HepG2 (cell line): Measurements from ENCODE around the gene PRELP. TPM values are rescaled to one million over a fixed set of nuclear protein-coding genes. Genes with fewer than 3 reads are reported as not detected.

Source experiments
- ATAC-seq: fragments of 200-7000 bp; cut with Tn5 transposase; 3 replicates; pipeline ENCODE4 v1.9.1; 2020; ENCODE audit warnings: mild to moderate bottlenecking, moderate library complexity
- BruUV-seq: library from RNA; stranded (reverse); fragments of 400-500 nt; replicated peaks from 2 replicates; lab custom pipeline; 2021; lab: Mats Ljungman, UMichigan
- CTCF ChIA-PET: fragments of 300-600 bp; formaldehyde crosslinking; extraction: SDS; loops from one replicate; lab custom pipeline; 2021; ENCODE audit warnings: low total read pairs, inconsistent platforms, low intra/inter-chr PET ratio; lab: Yijun Ruan, JAX
- POLR2A ChIA-PET: fragments of 350-600 bp; sonication (Branson Sonifier 250); formaldehyde crosslinking; loops from one replicate; lab custom pipeline; 2020; ENCODE audit warnings: antibody characterized with exemption, inconsistent platforms; lab: Yijun Ruan, JAX
- DNase-seq: peaks from one replicate; pipeline ENCODE4 v3.0.0-alpha.2; 2015; ENCODE audit warnings: low spot score
- FAIRE-seq: peaks from 3 replicates; lab custom pipeline; 2011; peaks lifted over from hg19 to GRCh38; lab: Jason Lieb, UNC
- H2AFZ ChIP-seq: one replicate; pipeline ENCODE4 v1.6.1; 2011; ENCODE audit warnings: low read length, inconsistent platforms
- H3K27ac ChIP-seq: fragments of 300-600 bp; 3 replicates; pipeline ENCODE4 v1.8.0; 2011; ENCODE audit warnings: mixed run types, mild to moderate bottlenecking, mixed read lengths, low read length, inconsistent platforms; ENCODE audit not compliant: insufficient read depth; ENCODE audit errors: extremely low read length
- H3K27me3 ChIP-seq, 2 experiments: fragments of 200-600 bp in 1 of 2; 2 replicates in 1 of 2; 3 replicates in 1 of 2; pipeline versions ENCODE4 v1.6.0 to v1.8.0; 2011; ENCODE audit warnings: low read length in 2 of 2, mild to moderate bottlenecking in 2 of 2, moderate library complexity in 2 of 2, inconsistent platforms in 1 of 2; ENCODE audit not compliant: insufficient read depth in 2 of 2, control insufficient read depth in 1 of 2
- H3K36me3 ChIP-seq, 2 experiments: fragments of 200-600 bp in 1 of 2; replicated peaks in 1 of 2; 2 replicates in 1 of 2; 3 replicates in 1 of 2; pipeline versions ENCODE4 v1.5.1 to v1.8.0; 2011; ENCODE audit warnings: low read length in 2 of 2, inconsistent platforms in 1 of 2; ENCODE audit not compliant: insufficient read depth in 2 of 2, control insufficient read depth in 1 of 2
- H3K4me1 ChIP-seq: 2 replicates; pipeline ENCODE4 v1.5.1; 2012; ENCODE audit warnings: low read length, inconsistent platforms; ENCODE audit not compliant: insufficient read depth
- H3K4me2 ChIP-seq: 2 replicates; pipeline ENCODE4 v1.6.0; 2011; ENCODE audit warnings: low read depth, low read length, inconsistent platforms
- H3K4me3 ChIP-seq, 3 experiments: fragments of 200-600 bp in 1 of 3; sonication (generic), shearing (Covaris generic) in 1 of 3; replicated peaks in 1 of 3; 2 replicates each; pipeline ENCODE4 v1.5.1; 2011 to 2016; ENCODE audit warnings: low read length in 3 of 3, inconsistent platforms in 2 of 3, low read depth in 2 of 3, mild to moderate bottlenecking in 2 of 3, control low read depth in 1 of 3, mixed read lengths in 1 of 3; ENCODE audit not compliant: insufficient read depth in 1 of 3
- H3K79me2 ChIP-seq: one replicate; pipeline ENCODE4 v1.6.1; 2011; ENCODE audit warnings: low read length, inconsistent platforms; ENCODE audit not compliant: insufficient read depth
- H3K9ac ChIP-seq: 2 replicates; pipeline ENCODE4 v1.6.0; 2011; ENCODE audit warnings: mild to moderate bottlenecking, low read depth, low read length, inconsistent platforms; ENCODE audit not compliant: insufficient read depth
- H3K9me3 ChIP-seq: 2 replicates; pipeline ENCODE4 v1.5.1; 2012; ENCODE audit warnings: mild to moderate bottlenecking, low read length
- H4K20me1 ChIP-seq: 2 replicates; pipeline ENCODE4 v1.6.0; 2011; ENCODE audit warnings: inconsistent platforms, mild to moderate bottlenecking, low read length, moderate library complexity; ENCODE audit not compliant: insufficient read depth
- KDM3A ChIP-seq: IDR thresholded peaks from 2 replicates; pipeline ENCODE4 v1.6.1; 2018; ENCODE audit warnings: low read depth, missing compliant biosample characterization
- ZNF160 ChIP-seq: sonication (generic); formaldehyde crosslinking; IDR thresholded peaks from 2 replicates; pipeline ENCODE4 v1.8.0; 2022; ENCODE audit warnings: mild to moderate bottlenecking, inconsistent platforms, missing genetic modification reagents
- ZNF17 ChIP-seq: sonication (generic); formaldehyde crosslinking; IDR thresholded peaks from 2 replicates; pipeline ENCODE4 v1.5.0; 2020; ENCODE audit warnings: mild to moderate bottlenecking, missing genetic modification reagents
- ZNF292 ChIP-seq: sonication (generic); formaldehyde crosslinking; IDR thresholded peaks from 2 replicates; pipeline ENCODE4 v1.8.1; 2022; ENCODE audit warnings: mild to moderate bottlenecking, low read depth, missing genetic modification reagents, borderline replicate concordance
- ZNF570 ChIP-seq: sonication (generic); formaldehyde crosslinking; IDR thresholded peaks from 2 replicates; pipeline ENCODE4 v1.4.0; 2020; ENCODE audit warnings: mild to moderate bottlenecking, missing genetic modification reagents, borderline replicate concordance
- ZNF629 ChIP-seq: sonication (generic); formaldehyde crosslinking; conservative IDR thresholded peaks from 2 replicates; pipeline ENCODE4 v1.5.0; 2020; ENCODE audit warnings: missing genetic modification reagents
- ZSCAN25 ChIP-seq: sonication (generic); formaldehyde crosslinking; IDR thresholded peaks from 2 replicates; pipeline ENCODE4 v1.8.0; 2022; ENCODE audit warnings: mild to moderate bottlenecking, missing genetic modification reagents
- WGBS: methylation state at CpG from one replicate; pipeline ENCODE4 v1.1.6; 2017; ENCODE audit warnings: low lambda C conversion rate; 5-methylcytosine and 5-hydroxymethylcytosine counted together
- in situ Hi-C: cut with HindIII; loops from 2 replicates; pipeline ENCODE4 v1.10.0; 2017; ENCODE audit warnings: low pct_unique_long_range_greater_than_20kb; ENCODE audit not compliant: extremely low pct_ligation_motif_present
- intact Hi-C: fragments of 100-400 bp; cut with micrococcal nuclease; formaldehyde crosslinking; loops from one replicate; pipeline ENCODE4 v1.10.0; 2022; ENCODE audit not compliant: unreplicated experiment
- polyA plus RNA-seq, 8 experiments: library from polyadenylated mRNA; depleted of rRNA in 3 of 8; stranded (reverse) in 7 of 8; unstranded in 1 of 8; fragments of >200 nt; fragmentation: Illumina TruSeq in 4 of 8; extraction: Trizol in 4 of 8; gene quantifications; 2 replicates each; pipeline versions ENCODE4 v1.2.1 to v1.2.3, GENCODE V29; 2011 to 2016; ENCODE audit warnings: low read depth in 4 of 8, missing spikeins in 1 of 8, mixed read lengths in 1 of 8; ENCODE audit not compliant: insufficient read depth in 1 of 8
- total RNA-seq, 5 experiments: library from RNA; depleted of rRNA; stranded (reverse); fragments of >200 nt; fragmentation: Illumina TruSeq; extraction: Trizol; gene quantifications; 2 replicates each; pipeline ENCODE4 v1.2.3, GENCODE V29; 2016; ENCODE audit warnings: low read depth in 1 of 5
- TF ChIP-seq, protein P1 (sequence below): sonication (generic); formaldehyde crosslinking; IDR thresholded peaks from 2 replicates; pipeline ENCODE4 v1.4.0; 2020; ENCODE audit warnings: mild to moderate bottlenecking, missing genetic modification reagents
- TF ChIP-seq, protein P2 (sequence below): sonication (generic); formaldehyde crosslinking; IDR thresholded peaks from 2 replicates; pipeline ENCODE4 v1.4.0; 2020; ENCODE audit warnings: missing genetic modification reagents
- TF ChIP-seq, protein P3 (sequence below): sonication (generic); formaldehyde crosslinking; IDR thresholded peaks from 2 replicates; pipeline ENCODE4 v1.4.0; 2020; ENCODE audit warnings: missing genetic modification reagents, low read depth, mild to moderate bottlenecking, borderline replicate concordance

Gene PRELP
- total and polyA plus RNA-seq, 2 of the 13 experiments (the other 11 are each of a cell fraction or from before 2014, with no cell fraction given) = not detected

- no peak overlapping the region for H3K27ac ChIP-seq
- in situ Hi-C loops (no loop called here), intact Hi-C loops (no loop called here)
- 2% methylated on average over 2 of the region's 2 CpGs for WGBS
- H2AFZ ChIP-seq = no peak overlapping the region
- H3K79me2 ChIP-seq = no peaks in the 10 kb centered on the region
- DNase-seq (no peak), ATAC-seq (no peak), FAIRE-seq (no peak)
- peaks cover 27% of the 10 kb centered on the region for H3K4me1 ChIP-seq
- H4K20me1 ChIP-seq = no peaks in the 10 kb centered on the region
- no peak overlapping the region for H3K4me3 ChIP-seq
- ChIA-PET CTCF (no interaction called here), POLR2A (no interaction called here)
- no peak overlapping the region for H3K9ac ChIP-seq
- H3K36me3 ChIP-seq = no peaks in the 10 kb centered on the region
- H3K9me3 ChIP-seq = no peaks in the 10 kb centered on the region
- H3K4me2 ChIP-seq = no peak overlapping the region
- no peaks in the 10 kb centered on the region for H3K27me3 ChIP-seq
- no TSS peak for BruUV-seq
- TF ChIP-seq KDM3A (no peak), ZNF160 (no peak), ZNF570 (no peak), ZNF629 (no peak), ZNF17 (no peak), ZSCAN25 (CRISPR knock-in tag) (no peak), ZNF292 (CRISPR knock-in tag) (no peak)
- TF ChIP-seq, protein P1, sequence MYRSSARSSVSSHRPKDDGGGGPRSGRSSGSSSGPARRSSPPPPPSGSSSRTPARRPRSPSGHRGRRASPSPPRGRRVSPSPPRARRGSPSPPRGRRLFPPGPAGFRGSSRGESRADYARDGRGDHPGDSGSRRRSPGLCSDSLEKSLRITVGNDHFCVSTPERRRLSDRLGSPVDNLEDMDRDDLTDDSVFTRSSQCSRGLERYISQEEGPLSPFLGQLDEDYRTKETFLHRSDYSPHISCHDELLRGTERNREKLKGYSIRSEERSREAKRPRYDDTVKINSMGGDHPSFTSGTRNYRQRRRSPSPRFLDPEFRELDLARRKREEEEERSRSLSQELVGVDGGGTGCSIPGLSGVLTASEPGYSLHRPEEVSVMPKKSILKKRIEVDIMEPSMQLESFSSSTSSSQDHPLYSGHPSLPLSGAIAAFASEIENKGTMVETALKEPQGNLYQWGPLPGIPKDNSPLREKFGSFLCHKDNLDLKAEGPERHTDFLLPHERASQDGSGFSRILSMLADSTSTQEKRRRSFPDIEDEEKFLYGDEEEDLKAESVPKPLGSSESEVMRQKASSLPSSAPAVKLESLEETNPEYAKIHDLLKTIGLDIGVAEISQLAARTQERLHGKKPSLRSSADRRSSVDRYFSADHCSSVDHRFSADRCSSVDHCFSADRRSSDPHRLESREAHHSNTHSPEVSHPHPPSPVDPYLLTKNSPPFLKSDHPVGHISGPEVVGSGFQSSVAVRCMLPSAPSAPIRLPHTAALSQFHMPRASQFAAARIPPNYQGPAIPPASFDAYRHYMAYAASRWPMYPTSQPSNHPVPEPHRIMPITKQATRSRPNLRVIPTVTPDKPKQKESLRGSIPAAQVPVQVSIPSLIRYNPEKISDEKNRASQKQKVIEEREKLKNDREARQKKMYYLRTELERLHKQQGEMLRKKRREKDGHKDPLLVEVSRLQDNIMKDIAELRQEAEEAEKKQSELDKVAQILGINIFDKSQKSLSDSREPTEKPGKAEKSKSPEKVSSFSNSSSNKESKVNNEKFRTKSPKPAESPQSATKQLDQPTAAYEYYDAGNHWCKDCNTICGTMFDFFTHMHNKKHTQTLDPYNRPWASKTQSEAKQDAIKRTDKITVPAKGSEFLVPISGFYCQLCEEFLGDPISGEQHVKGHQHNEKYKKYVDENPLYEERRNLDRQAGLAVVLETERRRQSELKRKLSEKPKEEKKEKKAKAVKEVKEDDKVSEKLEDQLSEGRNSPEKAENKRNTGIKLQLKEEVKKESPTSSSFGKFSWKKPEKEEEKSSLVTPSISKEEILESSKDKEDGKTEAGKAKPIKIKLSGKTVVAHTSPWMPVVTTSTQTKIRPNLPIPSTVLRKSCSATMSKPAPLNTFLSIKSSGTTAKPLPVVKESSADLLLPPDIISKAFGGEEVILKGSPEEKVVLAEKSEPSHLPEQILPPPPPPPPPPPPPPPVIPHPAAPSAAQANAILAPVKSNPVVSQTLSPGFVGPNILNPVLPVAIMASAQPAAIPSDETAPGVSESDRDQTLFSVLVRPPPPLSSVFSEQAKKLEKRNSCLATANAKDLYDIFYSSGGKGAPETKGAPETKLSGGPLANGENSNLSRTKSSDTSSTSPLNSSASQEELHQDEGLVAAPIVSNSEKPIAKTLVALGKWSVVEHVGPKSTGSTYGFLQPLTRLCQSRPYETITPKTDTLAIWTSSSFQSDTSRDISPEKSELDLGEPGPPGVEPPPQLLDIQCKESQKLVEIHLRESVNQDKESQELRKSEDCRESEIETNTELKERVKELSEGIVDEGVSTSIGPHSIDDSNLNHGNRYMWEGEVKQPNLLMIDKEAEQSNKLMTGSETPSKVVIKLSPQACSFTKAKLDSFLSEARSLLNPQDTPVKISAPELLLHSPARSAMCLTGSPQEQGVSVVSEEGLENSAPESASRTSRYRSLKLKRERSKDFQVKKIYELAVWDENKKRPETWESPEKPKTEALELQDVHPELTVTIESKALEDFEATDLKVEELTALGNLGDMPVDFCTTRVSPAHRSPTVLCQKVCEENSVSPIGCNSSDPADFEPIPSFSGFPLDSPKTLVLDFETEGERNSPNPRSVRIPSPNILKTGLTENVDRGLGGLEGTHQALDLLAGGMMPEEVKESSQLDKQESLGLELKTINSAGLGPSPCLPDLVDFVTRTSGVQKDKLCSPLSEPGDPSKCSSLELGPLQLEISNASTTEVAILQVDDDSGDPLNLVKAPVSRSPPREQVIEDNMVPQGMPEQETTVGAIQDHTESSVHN = no peak
- TF ChIP-seq, protein P2, sequence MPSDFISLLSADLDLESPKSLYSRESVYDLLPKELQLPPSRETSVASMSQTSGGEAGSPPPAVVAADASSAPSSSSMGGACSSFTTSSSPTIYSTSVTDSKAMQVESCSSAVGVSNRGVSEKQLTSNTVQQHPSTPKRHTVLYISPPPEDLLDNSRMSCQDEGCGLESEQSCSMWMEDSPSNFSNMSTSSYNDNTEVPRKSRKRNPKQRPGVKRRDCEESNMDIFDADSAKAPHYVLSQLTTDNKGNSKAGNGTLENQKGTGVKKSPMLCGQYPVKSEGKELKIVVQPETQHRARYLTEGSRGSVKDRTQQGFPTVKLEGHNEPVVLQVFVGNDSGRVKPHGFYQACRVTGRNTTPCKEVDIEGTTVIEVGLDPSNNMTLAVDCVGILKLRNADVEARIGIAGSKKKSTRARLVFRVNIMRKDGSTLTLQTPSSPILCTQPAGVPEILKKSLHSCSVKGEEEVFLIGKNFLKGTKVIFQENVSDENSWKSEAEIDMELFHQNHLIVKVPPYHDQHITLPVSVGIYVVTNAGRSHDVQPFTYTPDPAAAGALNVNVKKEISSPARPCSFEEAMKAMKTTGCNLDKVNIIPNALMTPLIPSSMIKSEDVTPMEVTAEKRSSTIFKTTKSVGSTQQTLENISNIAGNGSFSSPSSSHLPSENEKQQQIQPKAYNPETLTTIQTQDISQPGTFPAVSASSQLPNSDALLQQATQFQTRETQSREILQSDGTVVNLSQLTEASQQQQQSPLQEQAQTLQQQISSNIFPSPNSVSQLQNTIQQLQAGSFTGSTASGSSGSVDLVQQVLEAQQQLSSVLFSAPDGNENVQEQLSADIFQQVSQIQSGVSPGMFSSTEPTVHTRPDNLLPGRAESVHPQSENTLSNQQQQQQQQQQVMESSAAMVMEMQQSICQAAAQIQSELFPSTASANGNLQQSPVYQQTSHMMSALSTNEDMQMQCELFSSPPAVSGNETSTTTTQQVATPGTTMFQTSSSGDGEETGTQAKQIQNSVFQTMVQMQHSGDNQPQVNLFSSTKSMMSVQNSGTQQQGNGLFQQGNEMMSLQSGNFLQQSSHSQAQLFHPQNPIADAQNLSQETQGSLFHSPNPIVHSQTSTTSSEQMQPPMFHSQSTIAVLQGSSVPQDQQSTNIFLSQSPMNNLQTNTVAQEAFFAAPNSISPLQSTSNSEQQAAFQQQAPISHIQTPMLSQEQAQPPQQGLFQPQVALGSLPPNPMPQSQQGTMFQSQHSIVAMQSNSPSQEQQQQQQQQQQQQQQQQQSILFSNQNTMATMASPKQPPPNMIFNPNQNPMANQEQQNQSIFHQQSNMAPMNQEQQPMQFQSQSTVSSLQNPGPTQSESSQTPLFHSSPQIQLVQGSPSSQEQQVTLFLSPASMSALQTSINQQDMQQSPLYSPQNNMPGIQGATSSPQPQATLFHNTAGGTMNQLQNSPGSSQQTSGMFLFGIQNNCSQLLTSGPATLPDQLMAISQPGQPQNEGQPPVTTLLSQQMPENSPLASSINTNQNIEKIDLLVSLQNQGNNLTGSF (CRISPR knock-in tag) = no peak
- TF ChIP-seq, protein P3, sequence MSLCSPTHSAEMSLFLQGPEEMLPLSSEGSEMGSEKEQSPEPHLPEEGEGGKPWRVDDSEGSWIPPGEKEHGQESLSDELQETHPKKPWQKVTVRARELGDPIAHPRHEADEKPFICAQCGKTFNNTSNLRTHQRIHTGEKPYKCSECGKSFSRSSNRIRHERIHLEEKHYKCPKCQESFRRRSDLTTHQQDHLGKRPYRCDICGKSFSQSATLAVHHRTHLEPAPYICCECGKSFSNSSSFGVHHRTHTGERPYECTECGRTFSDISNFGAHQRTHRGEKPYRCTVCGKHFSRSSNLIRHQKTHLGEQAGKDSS (CRISPR knock-in tag) = no peak
Observed at GRCh38 chr1:203536575-203536974, 61.0 kb downstream of the PRELP start.
